GM21528 (cell line): Measurements from ENCODE around the gene RAB30.
"Not testable (repeated sequence)": the region's sequence is repeated elsewhere in the genome, so short reads cannot be mapped to it uniquely, and the experiment has no call there.

Source experiments
- ATAC-seq: cut with Tn5 transposase; IDR thresholded peaks from one replicate; pipeline ENCODE4 v1.9.1; 2021; ENCODE audit warnings: mild to moderate bottlenecking, moderate library complexity; ENCODE audit not compliant: unreplicated experiment, low FRiP score

RAB30 gene

GRCh38 chr11:82989628-82990404 lies 81.9 kb downstream of the RAB30 start:
- no peak for ATAC-seq

DNA sequence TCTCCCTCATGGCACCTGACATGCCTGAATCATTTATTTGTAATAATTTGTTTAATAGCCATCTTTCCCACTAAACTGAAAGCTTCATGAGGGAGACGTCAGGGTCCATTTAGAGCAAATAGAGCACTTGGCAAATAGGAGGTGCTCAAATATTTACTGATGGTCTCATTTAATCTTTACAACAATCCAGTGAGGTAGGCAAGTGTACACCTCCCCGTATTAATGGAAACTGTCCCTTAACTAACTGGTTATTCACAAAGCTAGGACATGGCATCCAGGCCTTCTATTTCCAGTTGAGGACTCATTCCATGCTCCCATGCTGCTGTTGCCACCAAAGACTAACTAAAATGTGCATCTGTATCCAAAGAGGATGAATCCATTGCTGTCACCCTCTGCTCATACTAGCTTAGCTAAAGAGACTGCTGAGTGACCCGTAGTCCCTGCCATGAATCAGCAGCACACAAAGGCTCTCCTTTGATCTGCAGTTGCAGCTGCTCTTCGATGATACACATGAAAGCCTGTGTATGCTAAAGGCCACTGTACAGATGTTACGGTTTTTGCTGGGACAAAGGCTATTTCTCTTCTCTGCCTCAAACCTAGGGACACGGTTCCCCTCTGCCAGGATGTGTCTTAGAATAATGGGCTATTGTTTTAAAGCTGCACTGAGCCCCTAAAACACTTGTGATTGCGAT lies 82.6 kb downstream of the RAB30 start:
- ATAC-seq: no peak

DNA sequence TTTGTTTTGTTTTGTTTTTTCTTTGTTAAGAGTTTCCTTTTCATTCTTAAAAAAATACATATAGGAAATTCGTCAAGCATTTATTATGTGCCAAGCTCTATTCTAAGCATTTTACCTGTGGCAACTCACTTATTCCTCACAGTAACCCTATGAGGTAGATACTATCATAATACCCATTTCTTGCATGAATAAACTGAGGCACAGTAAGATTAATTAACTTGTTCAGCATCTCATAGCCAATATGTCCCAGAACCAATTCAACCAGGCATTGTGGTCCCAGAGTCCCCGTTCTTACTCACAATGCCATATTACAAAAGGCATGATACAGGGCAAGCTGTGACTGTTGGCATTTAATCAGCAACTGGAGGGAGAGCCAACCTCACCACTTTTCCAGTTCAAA lies 83.7 kb downstream of the RAB30 start:
- ATAC-seq: no peak

- ATAC-seq: no peak
Observed at GRCh38 chr11:82986446-82986845, 85.3 kb downstream of the RAB30 start.

GRCh38 chr11:82981852-82982251 lies 89.8 kb downstream of the RAB30 start:
- no peak for ATAC-seq

- ATAC-seq: no peak
Observed at GRCh38 chr11:82980947-82981346, 90.8 kb downstream of the RAB30 start.

DNA sequence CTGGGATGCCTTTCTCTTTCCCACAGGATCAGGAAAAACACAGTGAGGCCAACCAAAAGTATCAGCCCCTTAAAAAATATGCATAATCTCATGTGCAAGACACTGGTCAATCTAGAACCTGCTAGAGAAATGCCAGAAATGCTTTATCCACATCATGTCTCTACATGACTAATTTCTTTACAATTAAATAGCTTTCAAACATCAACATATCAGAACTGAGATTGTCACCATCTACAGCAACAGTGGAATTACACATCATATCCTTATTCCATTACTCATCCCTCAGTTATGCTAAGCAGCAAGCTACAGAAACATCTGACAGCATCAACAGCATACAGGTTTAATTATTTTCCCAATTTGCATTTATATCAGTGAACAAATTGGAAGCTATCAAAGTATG lies 91.4 kb downstream of the RAB30 start:
- ATAC-seq: no peak

DNA sequence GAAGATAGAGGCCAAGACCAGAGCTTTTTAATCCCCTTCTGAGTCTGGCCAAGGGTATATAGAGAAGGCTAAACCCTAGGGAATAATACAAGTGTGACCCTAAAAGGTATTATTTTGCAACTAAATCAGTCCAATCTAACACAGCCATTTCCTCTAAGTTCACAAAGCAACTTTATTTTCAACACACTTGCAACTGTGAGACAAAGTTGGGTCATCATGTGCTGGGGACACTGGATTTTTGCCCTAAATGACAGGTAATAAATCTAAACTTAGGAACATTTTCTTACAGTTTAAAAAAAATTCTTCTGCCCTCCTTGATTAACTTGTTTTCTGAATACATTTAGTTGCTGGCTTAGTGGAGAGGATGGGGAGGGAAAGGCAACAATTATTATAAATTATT lies 91.9 kb downstream of the RAB30 start:
- no peak for ATAC-seq

GRCh38 chr11:82978422-82979099 lies 93.1 kb downstream of the RAB30 start:
- ATAC-seq: no peak

GRCh38 chr11:82976786-82977185 lies 94.9 kb downstream of the RAB30 start:
- no peak for ATAC-seq

DNA sequence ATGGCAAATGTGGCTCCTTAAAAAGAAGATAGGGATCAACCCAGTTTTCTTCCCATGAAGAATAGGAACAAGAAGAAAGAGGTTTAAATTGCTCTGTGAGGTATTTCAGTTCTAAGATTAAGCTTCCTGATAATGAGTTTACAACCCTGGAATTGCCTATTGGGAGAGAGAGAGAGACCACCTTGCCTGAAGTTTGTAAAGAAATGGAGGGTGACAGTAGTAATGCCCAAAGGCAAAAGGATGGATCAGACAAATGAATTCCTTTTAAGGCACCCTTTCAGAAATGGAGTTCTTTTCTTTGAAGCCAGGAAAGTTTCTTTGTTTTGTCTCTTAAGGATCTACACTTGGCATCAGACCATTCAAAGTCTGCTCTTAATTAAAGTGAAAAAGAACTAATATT lies 95.8 kb downstream of the RAB30 start:
- no peak for ATAC-seq

GRCh38 chr11:82974851-82975250 lies 96.8 kb downstream of the RAB30 start:
- no peak for ATAC-seq

- ATAC-seq: no peak
Observed at GRCh38 chr11:82974135-82974534, 97.6 kb downstream of the RAB30 start.

DNA sequence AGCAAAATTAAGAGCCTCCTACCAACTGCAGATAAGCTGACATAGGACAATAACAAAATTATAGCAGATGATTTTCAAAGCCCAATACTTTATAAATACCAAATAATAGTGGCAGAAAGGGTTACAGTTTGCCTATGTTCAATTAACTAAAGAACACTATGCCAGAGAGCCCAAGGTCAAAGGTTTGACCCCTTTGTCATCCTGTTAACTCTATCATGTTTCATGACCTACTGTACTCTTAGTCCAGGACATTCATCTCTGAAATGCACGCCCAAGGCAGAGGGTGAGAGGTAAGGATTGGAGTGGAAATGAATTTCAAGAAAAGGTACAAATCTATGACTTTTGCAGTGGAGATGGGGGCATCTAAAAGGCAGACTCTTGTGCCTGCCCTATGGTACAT lies 99.6 kb downstream of the RAB30 start:
- ATAC-seq: no peak

- ATAC-seq: peak; percentile 29
Observed at GRCh38 chr11:82971519-82971946, 100.2 kb downstream of the RAB30 start.

DNA sequence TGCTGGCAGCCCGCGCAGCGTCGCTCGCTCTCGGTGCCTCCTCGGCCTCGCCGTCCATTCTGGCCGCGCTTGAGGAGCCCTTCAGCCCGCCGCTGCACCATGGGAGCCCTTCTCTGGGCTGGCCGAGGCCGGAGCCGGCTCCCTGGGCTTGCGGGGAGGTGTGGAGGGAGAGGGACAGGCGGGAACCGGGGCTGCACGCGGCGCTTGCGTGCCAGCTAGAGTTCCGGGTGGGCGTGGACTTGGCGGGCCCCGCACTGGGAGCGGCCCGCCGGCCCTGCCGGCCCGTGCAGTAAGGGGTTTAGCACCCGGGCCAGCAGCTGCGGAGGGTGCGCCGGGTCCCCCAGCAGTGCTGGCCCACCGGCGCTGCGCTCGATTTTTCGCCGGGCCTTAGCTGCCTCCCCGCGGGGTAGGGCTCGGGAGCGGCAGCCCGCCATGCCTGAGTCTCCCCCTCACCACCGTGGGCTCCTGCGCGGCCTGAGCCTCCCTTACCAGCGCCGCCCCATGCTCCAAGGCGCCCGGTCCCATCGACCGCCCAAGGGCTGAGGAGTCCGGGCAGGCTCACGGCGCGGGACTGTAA lies 101.1 kb downstream of the RAB30 start:
- not testable (repeated sequence) for ATAC-seq

- ATAC-seq: peak; percentile 97
Observed at GRCh38 chr11:82969811-82970210, 101.9 kb downstream of the RAB30 start.

- ATAC-seq: no peak
Observed at GRCh38 chr11:82967381-82967780, 104.3 kb downstream of the RAB30 start.

GRCh38 chr11:82962021-82962420 lies 109.7 kb downstream of the RAB30 start:
- ATAC-seq: not testable (repeated sequence)

GRCh38 chr11:82960779-82961143 lies 110.9 kb downstream of the RAB30 start:
- ATAC-seq: peak; percentile 10
